GM18868 (cell line): ENCODE measurements around the gene ENO1.
A peak's percentile ranks its signal among the peaks of the same experiment; 100 is the strongest.
"Not testable (repeated sequence)": the region's sequence is repeated elsewhere in the genome, so short reads cannot be mapped to it uniquely, and the experiment has no call there.

ENCODE experiments used
- ATAC-seq: cut with Tn5 transposase; IDR thresholded peaks from one replicate; pipeline ENCODE4 v1.9.1; 2021; ENCODE audit warnings: mild to moderate bottlenecking, moderate library complexity; ENCODE audit not compliant: unreplicated experiment

ENO1 gene

GRCh38 chr1:8897505-8897904, 19.0 kb upstream of the ENO1 start:
- ATAC-seq: not testable (repeated sequence)

DNA sequence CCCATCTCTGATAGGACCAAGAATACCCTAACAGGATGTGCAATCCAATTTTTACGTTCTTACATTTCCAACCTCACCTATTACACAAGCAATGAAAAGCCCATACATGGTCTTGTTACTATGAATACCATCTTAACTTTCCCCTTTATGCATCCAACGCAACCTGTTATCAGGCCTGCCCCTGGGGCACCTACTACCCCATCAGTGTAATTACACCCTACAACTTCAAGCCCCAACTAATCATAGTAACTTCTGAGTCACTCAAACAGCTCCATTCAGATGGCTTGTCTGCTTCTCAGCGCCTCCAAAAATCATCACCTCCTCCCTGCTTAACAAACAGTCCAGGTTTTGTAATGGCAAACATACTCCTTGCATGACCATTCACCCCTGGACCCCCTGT, 18.3 kb upstream of the ENO1 start:
- not testable (repeated sequence) for ATAC-seq

- ATAC-seq: no peak
Measured at GRCh38 chr1:8892026-8892425, 13.5 kb upstream of the ENO1 start.

DNA sequence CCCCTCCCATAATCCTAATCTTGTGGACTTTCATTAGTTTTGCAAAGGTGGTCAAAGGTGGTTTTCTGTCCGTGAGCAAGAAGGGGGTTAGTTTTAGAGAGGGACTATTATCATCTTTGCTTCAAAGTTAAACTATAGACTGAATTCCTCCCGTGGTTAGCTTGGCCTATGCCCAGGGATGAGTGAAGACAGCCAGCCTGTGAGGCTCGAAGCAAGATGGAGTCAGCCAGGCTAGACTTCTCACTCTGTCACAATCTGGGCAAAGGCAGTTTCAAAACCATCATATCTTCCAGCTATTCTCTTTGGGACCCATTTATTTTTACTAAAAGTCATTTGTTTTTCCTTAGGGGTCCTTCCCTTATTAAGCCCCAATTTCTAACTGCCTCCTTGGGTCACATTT, 12.9 kb upstream of the ENO1 start:
- no peak for ATAC-seq

DNA sequence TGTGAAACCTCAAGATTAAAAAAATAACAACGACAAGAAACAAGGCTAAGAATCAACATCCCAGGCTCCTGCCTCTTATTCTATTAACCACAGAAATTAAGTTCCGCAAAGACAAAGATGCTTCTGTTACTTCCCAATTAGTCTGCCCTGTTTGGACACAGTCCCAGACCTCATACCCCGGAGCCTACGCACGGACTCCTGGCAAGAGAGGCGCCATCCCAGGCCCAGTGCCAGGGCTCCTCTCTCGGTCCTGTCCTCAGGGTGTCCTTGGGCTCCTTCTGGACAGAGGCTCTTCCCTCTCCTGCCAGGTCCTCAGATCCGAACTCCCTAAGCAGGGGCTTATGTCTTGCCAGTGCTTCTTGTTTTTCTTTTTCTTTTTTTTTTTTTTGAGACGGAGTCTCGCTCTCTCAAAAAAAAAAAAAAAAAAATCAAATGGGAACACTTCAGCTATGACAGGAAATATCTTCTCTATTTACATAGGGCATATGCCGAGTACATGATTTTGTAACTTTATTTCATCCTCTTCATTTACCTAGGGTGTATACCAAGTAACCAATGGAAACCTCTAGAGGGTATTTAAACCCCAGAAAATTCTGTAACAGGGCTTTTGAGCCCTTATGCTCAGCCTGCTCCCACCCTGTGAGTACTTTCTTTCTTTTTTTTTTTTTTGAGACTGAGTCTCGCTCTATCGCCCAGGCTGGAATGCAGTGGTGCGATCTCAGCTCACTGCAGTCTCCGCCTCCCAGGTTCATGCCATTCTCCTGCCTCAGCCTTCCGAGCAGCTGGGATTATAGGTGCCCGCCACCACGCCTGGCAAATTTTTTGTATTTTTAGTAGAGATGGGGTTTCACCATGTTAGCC, 11.7 kb upstream of the ENO1 start:
- ATAC-seq: no peak

GRCh38 chr1:8889103-8889846, 10.8 kb upstream of the ENO1 start:
- ATAC-seq: no peak

DNA sequence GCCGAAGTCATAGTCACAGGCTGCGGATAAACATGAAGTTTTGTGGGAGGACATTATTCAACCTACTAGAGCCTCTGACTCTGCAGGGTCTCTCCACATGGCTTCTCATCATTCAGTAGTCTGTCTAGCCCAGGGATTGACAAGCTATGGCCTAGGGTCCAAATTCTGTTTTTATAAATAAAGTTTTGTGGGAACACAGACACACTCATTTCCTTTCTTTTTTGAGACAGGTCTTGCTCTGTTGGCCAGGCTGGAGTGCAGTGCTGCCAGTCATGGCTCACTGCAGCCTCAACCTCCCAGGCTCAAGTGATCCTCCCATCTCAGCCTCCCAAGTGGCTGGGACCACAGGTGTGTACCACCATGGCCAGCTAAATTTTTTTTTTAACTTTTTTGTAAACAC, 8.1 kb upstream of the ENO1 start:
- no peak for ATAC-seq

- not testable (repeated sequence) for ATAC-seq
Measured at GRCh38 chr1:8886031-8886524, 7.6 kb upstream of the ENO1 start.

GRCh38 chr1:8884105-8884504, 5.6 kb upstream of the ENO1 start:
- ATAC-seq: not testable (repeated sequence)

DNA sequence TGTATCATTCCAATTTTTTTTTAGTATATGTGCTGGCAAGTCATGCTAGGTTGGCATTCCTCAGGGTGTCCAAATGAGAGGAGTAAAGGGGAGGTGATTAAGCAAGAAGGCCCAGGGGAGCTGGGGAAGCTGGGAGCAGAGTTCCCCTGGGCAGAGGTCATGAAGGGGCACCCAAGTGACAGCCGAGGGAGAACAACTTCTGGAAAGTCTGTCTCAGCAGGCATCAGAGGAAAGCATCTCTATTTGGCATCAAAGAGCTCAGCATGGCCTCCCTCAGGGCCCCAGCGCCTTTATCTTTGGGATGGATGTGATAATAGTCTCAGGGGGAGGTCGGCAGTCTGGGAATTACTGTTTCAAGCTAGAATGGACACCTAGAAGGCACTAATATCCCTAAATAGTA, 5.0 kb upstream of the ENO1 start:
- ATAC-seq: no peak

DNA sequence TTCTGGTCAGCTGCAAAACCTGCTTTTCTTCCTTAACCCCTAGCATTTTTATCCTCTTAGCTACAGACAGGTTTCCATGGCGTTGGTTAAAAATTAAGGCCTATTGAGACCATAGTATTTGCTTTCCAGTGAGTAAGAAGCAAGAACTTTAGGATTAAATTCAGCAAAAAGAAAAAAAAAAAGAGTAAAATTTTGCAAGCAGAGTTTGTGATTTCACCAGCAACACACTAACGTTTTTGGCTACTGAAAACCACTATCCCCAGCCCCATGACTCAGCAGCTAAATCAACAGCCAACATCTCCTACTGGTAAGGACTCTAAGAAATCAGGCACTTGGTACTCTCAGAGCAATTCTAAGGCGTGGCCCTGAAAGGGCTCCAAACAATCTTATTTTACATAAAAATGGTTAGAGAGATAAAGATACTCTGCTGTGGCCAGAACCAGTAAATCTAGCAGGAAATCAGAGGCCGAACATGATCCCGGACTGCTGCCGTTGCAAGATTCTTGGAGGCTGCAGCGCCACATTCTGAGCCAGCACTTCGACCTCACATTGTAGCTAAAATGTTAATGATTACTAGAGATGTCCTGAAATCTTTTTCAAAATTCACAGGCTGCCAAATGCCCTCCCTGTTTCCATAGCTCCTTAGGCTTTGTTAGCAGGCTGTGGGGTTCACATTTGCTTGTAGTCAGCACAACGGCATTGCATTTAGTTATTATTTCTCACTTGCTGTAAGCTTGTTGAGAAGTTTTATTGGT, 1.6 kb upstream of the ENO1 start:
- no peak for ATAC-seq

DNA sequence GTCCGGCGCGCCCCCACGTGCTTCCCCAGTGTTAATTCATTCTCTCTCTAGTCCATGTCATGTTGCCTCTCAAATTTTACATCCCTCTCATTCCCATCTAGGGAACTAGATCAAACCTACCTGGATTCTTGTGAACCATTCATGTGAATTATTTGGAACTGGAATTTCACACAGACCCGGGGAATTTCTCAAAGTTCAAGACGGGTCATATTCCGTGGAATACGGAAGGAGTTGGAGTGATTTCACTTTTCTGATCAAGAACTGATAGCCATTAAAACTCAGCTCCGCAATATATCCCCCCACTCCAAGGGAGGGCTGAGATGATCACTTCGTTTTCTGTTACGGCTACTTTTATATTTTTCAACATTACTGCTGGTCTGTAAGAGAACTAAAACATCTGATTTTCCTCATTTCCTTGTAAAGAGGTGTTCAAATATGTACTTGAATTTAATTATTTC, 1.0 kb upstream of the ENO1 start:
- no peak for ATAC-seq

GRCh38 chr1:8878698-8879463, 395 bp upstream of the ENO1 start:
- peak; percentile 72 for ATAC-seq

GRCh38 chr1:8876087-8876486, 2.4 kb downstream of the ENO1 start:
- no peak for ATAC-seq

- no peak for ATAC-seq
Measured at GRCh38 chr1:8875216-8875861, 3.1 kb downstream of the ENO1 start.

GRCh38 chr1:8874230-8875201, 4.0 kb downstream of the ENO1 start:
- ATAC-seq: no peak

DNA sequence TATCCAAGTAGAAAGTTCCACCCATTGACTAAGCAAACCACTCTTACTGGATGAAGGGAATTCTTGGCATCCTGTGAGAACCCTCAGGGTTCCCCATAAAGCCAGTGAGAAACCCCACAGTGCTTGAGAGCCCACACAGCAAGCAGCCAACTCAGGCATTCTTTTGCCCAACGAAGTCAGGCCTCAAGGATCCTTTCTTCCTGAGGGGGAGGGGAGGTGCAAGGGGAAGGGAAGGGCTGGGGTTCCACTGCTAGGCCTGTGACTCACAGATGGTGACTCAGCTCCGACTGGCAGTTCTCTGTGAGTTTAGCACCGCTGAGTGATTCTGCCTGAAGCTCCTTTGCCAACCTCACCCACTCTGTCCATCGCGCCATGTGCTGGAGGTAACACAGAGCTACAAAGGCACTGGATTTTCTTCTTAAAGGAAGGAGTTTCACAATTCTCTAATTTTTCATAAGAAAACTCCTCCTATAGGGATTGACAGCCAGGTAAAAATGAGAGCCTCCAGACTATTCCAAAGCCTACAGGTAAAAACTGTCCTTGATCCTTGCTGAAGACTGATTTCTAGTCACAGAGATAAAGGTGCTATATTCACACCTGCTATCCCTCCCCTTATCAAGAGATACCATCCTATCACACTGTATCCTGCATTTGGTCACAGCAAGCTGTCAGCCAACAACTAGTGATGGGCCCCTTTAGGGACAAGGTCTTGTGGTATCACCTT, 4.8 kb downstream of the ENO1 start:
- no peak for ATAC-seq

DNA sequence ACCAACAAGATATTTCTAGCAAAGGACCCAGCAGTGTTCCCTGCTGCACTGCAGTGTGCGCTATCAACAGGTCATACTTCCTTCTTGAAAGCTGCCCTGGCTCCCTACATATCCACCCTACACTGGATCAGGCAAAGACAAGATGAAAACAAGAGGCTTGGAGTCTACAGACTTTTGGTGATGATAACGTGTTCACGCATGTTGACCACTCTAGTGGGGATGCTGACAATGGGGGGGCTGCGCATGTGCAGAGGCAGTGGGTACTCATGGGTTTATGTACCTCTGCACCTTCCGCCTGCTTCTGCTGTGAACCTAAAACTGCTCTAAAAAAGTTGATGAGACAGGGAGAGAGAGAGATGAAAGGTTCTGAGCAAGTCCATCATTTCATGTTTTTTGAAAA, 5.5 kb downstream of the ENO1 start:
- no peak for ATAC-seq
